MCF 10A (cell line): ENCODE results near the gene HPCAL1. TPM values are rescaled to one million over a fixed set of nuclear protein-coding genes. Genes with fewer than 3 reads are reported as not detected.

ENCODE experiments used
- BruUV-seq: library from RNA; stranded (reverse); fragments of 400-500 nt; replicated peaks from 2 replicates; lab custom pipeline; 2021; lab: Mats Ljungman, UMichigan
- CTCF ChIA-PET: fragments of 300-600 bp; sonication (Branson Sonifier 250); formaldehyde crosslinking; extraction: SDS; loops from one replicate; lab custom pipeline; 2021; ENCODE audit warnings: antibody characterized with exemption, inconsistent platforms; lab: Yijun Ruan, JAX
- POLR2A ChIA-PET: fragments of 300-600, 350-650 bp; sonication (Branson Sonifier 250); formaldehyde crosslinking; extraction: SDS; loops from one replicate; lab custom pipeline; 2020; ENCODE audit warnings: antibody characterized with exemption, inconsistent platforms; lab: Yijun Ruan, JAX
- DNase-seq: peaks from one replicate; pipeline ENCODE4 v3.0.0-alpha.2; 2018; ENCODE audit not compliant: unreplicated experiment
- H3K27ac Mint-ChIP-seq: one replicate; pipeline ENCODE4 v1.8.0; 2022; ENCODE audit warnings: mild to moderate bottlenecking, low read depth, mixed read lengths; ENCODE audit not compliant: unreplicated experiment
- H3K27me3 Mint-ChIP-seq: one replicate; pipeline ENCODE4 v1.8.0; 2022; ENCODE audit warnings: mixed read lengths; ENCODE audit not compliant: insufficient read depth, unreplicated experiment
- H3K36me3 Mint-ChIP-seq: one replicate; pipeline ENCODE4 v1.8.0; 2022; ENCODE audit warnings: mild to moderate bottlenecking, moderate library complexity, mixed read lengths; ENCODE audit not compliant: insufficient read depth, unreplicated experiment
- H3K4me1 Mint-ChIP-seq: one replicate; pipeline ENCODE4 v1.8.0; 2022; ENCODE audit warnings: mixed read lengths; ENCODE audit not compliant: insufficient read depth, unreplicated experiment
- H3K4me3 Mint-ChIP-seq: one replicate; pipeline ENCODE4 v1.8.0; 2022; ENCODE audit warnings: mild to moderate bottlenecking, moderate library complexity, mixed read lengths; ENCODE audit not compliant: unreplicated experiment
- H3K9me3 Mint-ChIP-seq: one replicate; pipeline ENCODE4 v1.8.0; 2022; ENCODE audit warnings: mixed read lengths; ENCODE audit not compliant: unreplicated experiment
- intact Hi-C: fragments of 100-400 bp; cut with micrococcal nuclease; formaldehyde crosslinking; loops from 2 replicates; pipeline ENCODE4 v1.14.1; 2022
- total RNA-seq: library from RNA; stranded (reverse); gene quantifications from 2 replicates; pipeline ENCODE4 v1.2.3, GENCODE V29; 2022
- TF ChIP-seq, protein P1 (sequence below): fragments of 200-600 bp; IDR thresholded peaks from one replicate; pipeline ENCODE4 v1.8.0; 2022; ENCODE audit warnings: antibody characterized with exemption, mild to moderate bottlenecking; ENCODE audit not compliant: unreplicated experiment

The HPCAL1 gene
- total RNA-seq, 1 experiment from 2014 or later: 144 TPM

GRCh38 chr2:10325278-10326145 is 22.8 kb downstream of the HPCAL1 start:
- POLR2A ChIA-PET: no interaction called here

DNA sequence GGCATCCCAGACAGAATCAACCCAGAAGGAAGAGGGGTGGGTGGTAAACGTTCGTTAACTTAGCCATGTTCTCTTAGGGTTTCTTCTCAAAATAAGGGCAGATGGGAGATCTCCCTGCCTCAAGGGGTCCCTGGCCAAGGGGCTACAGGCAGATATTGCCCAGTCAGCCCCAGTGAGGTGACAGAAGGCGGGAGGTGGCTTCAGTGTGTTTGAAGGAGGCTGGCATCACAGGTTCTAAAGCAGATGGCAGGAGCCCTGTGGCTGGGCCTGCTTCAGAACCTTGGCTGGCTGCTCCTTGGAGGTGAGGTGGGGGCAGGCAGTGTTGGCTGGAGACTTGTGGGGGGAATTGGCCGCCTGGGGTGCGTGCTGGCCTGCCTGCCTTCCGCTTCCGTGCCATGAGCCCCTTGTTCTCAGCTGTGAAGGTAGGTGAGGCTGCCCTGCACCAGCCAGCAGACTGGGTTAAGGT is 23.5 kb downstream of the HPCAL1 start:
- H3K4me1 Mint-ChIP-seq: peaks cover 23% of the 10 kb centered on the region
- ChIA-PET CTCF (interaction anchor here (2.8 kb wide), 1 partner anchor 83 kb away, joined by 8 read pairs; no protein-coding TSS in a partner anchor), POLR2A (no interaction called here)
- H3K36me3 Mint-ChIP-seq: peaks cover 9% of the 10 kb centered on the region
- no peaks in the 10 kb centered on the region for H3K27me3 Mint-ChIP-seq
- H3K4me3 Mint-ChIP-seq: no peak overlapping the region
- intact Hi-C loops: no loop called here
- DNase-seq: no peak
- no peak overlapping the region for H3K27ac Mint-ChIP-seq
- TF ChIP-seq, protein P1, sequence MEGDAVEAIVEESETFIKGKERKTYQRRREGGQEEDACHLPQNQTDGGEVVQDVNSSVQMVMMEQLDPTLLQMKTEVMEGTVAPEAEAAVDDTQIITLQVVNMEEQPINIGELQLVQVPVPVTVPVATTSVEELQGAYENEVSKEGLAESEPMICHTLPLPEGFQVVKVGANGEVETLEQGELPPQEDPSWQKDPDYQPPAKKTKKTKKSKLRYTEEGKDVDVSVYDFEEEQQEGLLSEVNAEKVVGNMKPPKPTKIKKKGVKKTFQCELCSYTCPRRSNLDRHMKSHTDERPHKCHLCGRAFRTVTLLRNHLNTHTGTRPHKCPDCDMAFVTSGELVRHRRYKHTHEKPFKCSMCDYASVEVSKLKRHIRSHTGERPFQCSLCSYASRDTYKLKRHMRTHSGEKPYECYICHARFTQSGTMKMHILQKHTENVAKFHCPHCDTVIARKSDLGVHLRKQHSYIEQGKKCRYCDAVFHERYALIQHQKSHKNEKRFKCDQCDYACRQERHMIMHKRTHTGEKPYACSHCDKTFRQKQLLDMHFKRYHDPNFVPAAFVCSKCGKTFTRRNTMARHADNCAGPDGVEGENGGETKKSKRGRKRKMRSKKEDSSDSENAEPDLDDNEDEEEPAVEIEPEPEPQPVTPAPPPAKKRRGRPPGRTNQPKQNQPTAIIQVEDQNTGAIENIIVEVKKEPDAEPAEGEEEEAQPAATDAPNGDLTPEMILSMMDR: no peak
- H3K9me3 Mint-ChIP-seq: no peaks in the 10 kb centered on the region
- no TSS peak for BruUV-seq

More at GRCh38 chr2:10325278-10326145, 22.8 kb downstream of the HPCAL1 start:
- no TSS peak for BruUV-seq
- Mint-ChIP-seq H3K4me3 (no peak overlapping the region), H3K4me1 (peaks cover 17% of the 10 kb centered on the region), H3K27me3 (no peaks in the 10 kb centered on the region), H3K36me3 (peaks cover 9% of the 10 kb centered on the region), H3K9me3 (no peaks in the 10 kb centered on the region), H3K27ac (no peak overlapping the region)
- TF ChIP-seq, protein P1: no peak
- CTCF ChIA-PET: interaction anchor here (0.7 to 2.8 kb wide), 2 partner anchors 84 to 182 kb away, joined by 4 to 8 read pairs; no protein-coding TSS in a partner anchor
- intact Hi-C loops: no loop called here
- DNase-seq: no peak

DNA sequence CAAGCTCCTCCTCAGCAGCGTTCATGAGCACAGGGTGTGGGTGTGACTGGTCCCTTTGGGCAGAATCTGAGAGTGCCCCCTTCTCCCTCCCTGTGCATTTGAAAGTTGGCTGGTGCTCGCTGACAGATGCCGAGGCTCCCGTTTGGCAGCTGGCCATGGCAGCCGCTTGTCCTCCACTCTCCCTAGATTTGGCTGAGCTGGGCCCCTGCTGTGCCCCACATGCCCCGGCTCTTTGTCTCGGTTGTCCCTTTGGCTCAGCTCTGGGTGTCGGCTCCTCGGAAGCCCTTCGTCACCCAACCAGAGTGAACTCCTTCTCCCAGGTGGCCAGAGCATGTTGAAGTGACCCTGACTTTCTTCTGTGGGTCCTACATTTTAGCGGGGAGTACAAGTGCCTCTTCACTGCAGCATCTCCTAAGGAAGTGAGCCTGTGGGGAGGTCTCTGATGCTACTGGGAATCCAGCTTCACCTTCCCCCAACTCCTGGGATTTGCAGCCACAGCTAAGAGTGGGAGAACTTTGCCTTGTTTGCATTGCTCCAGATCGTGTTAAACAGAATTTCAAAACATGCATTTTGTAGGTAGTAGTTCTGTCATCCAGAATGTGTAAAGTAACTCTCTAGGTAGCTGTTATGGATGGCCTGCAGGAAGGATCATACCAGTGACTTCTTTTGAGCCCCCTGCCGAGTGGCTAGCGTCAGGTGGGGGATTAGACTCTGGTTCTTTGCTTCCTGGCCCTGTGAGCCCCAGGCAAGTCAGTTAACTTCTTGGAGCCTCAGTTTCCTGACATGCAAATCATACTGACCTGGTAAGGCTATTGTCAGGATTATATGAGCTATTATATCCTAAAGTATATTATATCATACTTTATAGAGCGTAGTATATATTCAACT is 24.2 kb downstream of the HPCAL1 start:
- H3K9me3 Mint-ChIP-seq: no peaks in the 10 kb centered on the region
- peak; percentile 37 for DNase-seq
- POLR2A ChIA-PET: no interaction called here
- intact Hi-C loops: no loop called here
- no peaks in the 10 kb centered on the region for H3K27me3 Mint-ChIP-seq
- peaks cover 9% of the 10 kb centered on the region for H3K36me3 Mint-ChIP-seq
- CTCF ChIA-PET: interaction anchor here (1.0 to 2.8 kb wide), 4 partner anchors 13 to 202 kb away, joined by 3 to 8 read pairs (median 4); no protein-coding TSS in a partner anchor
- TF ChIP-seq, protein P1: no peak
- no peak overlapping the region for H3K27ac Mint-ChIP-seq
- no TSS peak for BruUV-seq
- no peak overlapping the region for H3K4me3 Mint-ChIP-seq
- H3K4me1 Mint-ChIP-seq: peaks cover 30% of the 10 kb centered on the region
